ENCODE data around the gene FBXO21. TPM values are rescaled to one million over a fixed set of nuclear protein-coding genes. Genes with fewer than 3 reads are reported as not detected.

The FBXO21 gene
- total and polyA plus RNA-seq, 2 donors (not counting 1 experiment from before 2014, with no cell fraction given) = 31.3 to 81.3 TPM

GRCh38 chr12:117125272-117125613 lies 65.0 kb downstream of the FBXO21 start:
- no peaks in the 10 kb centered on the region for H3K79me2 ChIP-seq (ENCODE audit: control insufficient read depth, insufficient read depth, low read length)
- no peak overlapping the region for H3K4me2 ChIP-seq (ENCODE audit: extremely low read depth, insufficient read depth, low read length)
- no peaks in the 10 kb centered on the region for H4K20me1 ChIP-seq (ENCODE audit: control insufficient read depth, extremely low read depth, insufficient read depth, low read length)
- no peak overlapping the region for H2AFZ ChIP-seq (ENCODE audit: low read length)
- no peak overlapping the region for H3K27ac ChIP-seq (ENCODE audit: insufficient read depth, low read length)
- no peak overlapping the region for H3K4me3 ChIP-seq (replicated peaks in 1 of 4; ENCODE audit: control extremely low read depth in 1 of 4, insufficient read depth in 1 of 4, low read depth in 3 of 4, low read length in 4 of 4)
- H3K36me3 ChIP-seq (ENCODE audit: control insufficient read depth, insufficient read depth, low read length) = no peaks in the 10 kb centered on the region
- H3K4me1 ChIP-seq (ENCODE audit: control insufficient read depth, extremely low read depth, insufficient read depth, low read length) = no peaks in the 10 kb centered on the region
- peak in 1 of 2 donors; percentile 36 for DNase-seq (ENCODE audit: low read depth in 2 of 2)
- no peaks in the 10 kb centered on the region for H3K27me3 ChIP-seq (ENCODE audit: control insufficient read depth, insufficient read depth, low read length)
- peaks cover 6% of the 10 kb centered on the region for H3K9me3 ChIP-seq (ENCODE audit: control insufficient read depth, insufficient read depth, low read depth, low read length)
- no peak overlapping the region for H3K9ac ChIP-seq (ENCODE audit: insufficient read depth, low read length)
- no peak for TF ChIP-seq EZH2 (IDR thresholded peaks at IDR 0.05; ENCODE audit: low read length, missing control alignments)

GRCh38 chr12:117124421-117125271 lies 65.6 kb downstream of the FBXO21 start:
- no peaks in the 10 kb centered on the region for H3K36me3 ChIP-seq (ENCODE audit: control insufficient read depth, insufficient read depth, low read length)
- H3K4me3 ChIP-seq (replicated peaks in 1 of 4; ENCODE audit: control extremely low read depth in 1 of 4, insufficient read depth in 1 of 4, low read depth in 3 of 4, low read length in 4 of 4) = no peak overlapping the region
- H3K9ac ChIP-seq (ENCODE audit: insufficient read depth, low read length) = no peak overlapping the region
- no peak overlapping the region for H3K4me2 ChIP-seq (ENCODE audit: extremely low read depth, insufficient read depth, low read length)
- no peaks in the 10 kb centered on the region for H4K20me1 ChIP-seq (ENCODE audit: control insufficient read depth, extremely low read depth, insufficient read depth, low read length)
- peaks cover 6% of the 10 kb centered on the region for H3K9me3 ChIP-seq (ENCODE audit: control insufficient read depth, insufficient read depth, low read depth, low read length)
- no peak for TF ChIP-seq CTCF (conservative IDR thresholded peaks at IDR 0.05 in 1 of 2, IDR thresholded peaks at IDR 0.05 in 1 of 2; ENCODE audit: low read depth in 1 of 2, low read length in 2 of 2)
- no peak for TF ChIP-seq EZH2 (IDR thresholded peaks at IDR 0.05; ENCODE audit: low read length, missing control alignments)
- H2AFZ ChIP-seq (ENCODE audit: low read length) = no peak overlapping the region
- H3K79me2 ChIP-seq (ENCODE audit: control insufficient read depth, insufficient read depth, low read length) = no peaks in the 10 kb centered on the region
- H3K4me1 ChIP-seq (ENCODE audit: control insufficient read depth, extremely low read depth, insufficient read depth, low read length) = no peaks in the 10 kb centered on the region
- H3K27ac ChIP-seq (ENCODE audit: insufficient read depth, low read length) = no peak overlapping the region
- no peaks in the 10 kb centered on the region for H3K27me3 ChIP-seq (ENCODE audit: control insufficient read depth, insufficient read depth, low read length)
- DNase-seq (ENCODE audit: low read depth in 2 of 2) = no peak

GRCh38 chr12:117121441-117121840 lies 68.8 kb downstream of the FBXO21 start:
- no peak overlapping the region for H3K9ac ChIP-seq (ENCODE audit: insufficient read depth, low read length)
- no peaks in the 10 kb centered on the region for H3K36me3 ChIP-seq (ENCODE audit: control insufficient read depth, insufficient read depth, low read length)
- H3K4me3 ChIP-seq (replicated peaks in 1 of 4; ENCODE audit: control extremely low read depth in 1 of 4, insufficient read depth in 1 of 4, low read depth in 3 of 4, low read length in 4 of 4) = no peak overlapping the region
- H4K20me1 ChIP-seq (ENCODE audit: control insufficient read depth, extremely low read depth, insufficient read depth, low read length) = no peaks in the 10 kb centered on the region
- peaks cover 2% of the 10 kb centered on the region for H3K9me3 ChIP-seq (ENCODE audit: control insufficient read depth, insufficient read depth, low read depth, low read length)
- TF ChIP-seq EZH2 (IDR thresholded peaks at IDR 0.05; ENCODE audit: low read length, missing control alignments) (no peak), CTCF (conservative IDR thresholded peaks at IDR 0.05 in 1 of 2, IDR thresholded peaks at IDR 0.05 in 1 of 2; ENCODE audit: low read depth in 1 of 2, low read length in 2 of 2) (no peak)
- no peaks in the 10 kb centered on the region for H3K79me2 ChIP-seq (ENCODE audit: control insufficient read depth, insufficient read depth, low read length)
- H2AFZ ChIP-seq (ENCODE audit: low read length) = no peak overlapping the region
- H3K27ac ChIP-seq (ENCODE audit: insufficient read depth, low read length) = no peak overlapping the region
- DNase-seq (ENCODE audit: low read depth in 2 of 2) = no peak
- no peaks in the 10 kb centered on the region for H3K27me3 ChIP-seq (ENCODE audit: control insufficient read depth, insufficient read depth, low read length)
- no peak overlapping the region for H3K4me2 ChIP-seq (ENCODE audit: extremely low read depth, insufficient read depth, low read length)
- H3K4me1 ChIP-seq (ENCODE audit: control insufficient read depth, extremely low read depth, insufficient read depth, low read length) = no peaks in the 10 kb centered on the region
